Fibroblast of lung (primary cell): ENCODE results near the gene ZNF548. TPM values are rescaled to one million over a fixed set of nuclear protein-coding genes. Genes with fewer than 3 reads are reported as not detected.

Source experiments
- DNase-seq, 2 donors: peaks; one replicate each; pipeline versions ENCODE4 v3.0.0 to v3.0.0-alpha.2; 2010; ENCODE audit warnings: low read depth in 2 of 2
- H2AFZ ChIP-seq: 2 replicates; pipeline ENCODE4 v1.5.1; 2012; ENCODE audit warnings: low read length, control low read depth, inconsistent platforms
- H3K27ac ChIP-seq: 2 replicates; pipeline ENCODE4 v1.5.1; 2011; ENCODE audit warnings: low read length, control low read depth; ENCODE audit not compliant: insufficient read depth
- H3K27me3 ChIP-seq: 2 replicates; pipeline ENCODE4 v1.5.1; 2011; ENCODE audit warnings: mild to moderate bottlenecking, low read length; ENCODE audit not compliant: control insufficient read depth, insufficient read depth
- H3K36me3 ChIP-seq: 2 replicates; pipeline ENCODE4 v1.5.1; 2011; ENCODE audit warnings: low read length; ENCODE audit not compliant: control insufficient read depth, insufficient read depth
- H3K4me1 ChIP-seq: 2 replicates; pipeline ENCODE4 v1.5.1; 2011; ENCODE audit warnings: low read length; ENCODE audit not compliant: control insufficient read depth, insufficient read depth; ENCODE audit errors: extremely low read depth
- H3K4me2 ChIP-seq: 2 replicates; pipeline ENCODE4 v1.5.1; 2011; ENCODE audit warnings: low read length, control low read depth; ENCODE audit not compliant: insufficient read depth; ENCODE audit errors: extremely low read depth
- H3K4me3 ChIP-seq, 4 experiments: fragments of 200-600 bp in 1 of 4; sonication (generic) in 1 of 4; replicated peaks in 1 of 4; 2 replicates each; pipeline ENCODE4 v1.5.1; 2011 to 2016; ENCODE audit warnings: low read length in 4 of 4, low read depth in 3 of 4, mild to moderate bottlenecking in 3 of 4, control low read depth in 2 of 4, inconsistent platforms in 1 of 4, mixed read lengths in 1 of 4; ENCODE audit not compliant: insufficient read depth in 1 of 4; ENCODE audit errors: control extremely low read depth in 1 of 4
- H3K79me2 ChIP-seq: 2 replicates; pipeline ENCODE4 v1.5.1; 2012; ENCODE audit warnings: mild to moderate bottlenecking, low read length, inconsistent platforms; ENCODE audit not compliant: control insufficient read depth, insufficient read depth
- H3K9ac ChIP-seq: 2 replicates; pipeline ENCODE4 v1.5.1; 2011; ENCODE audit warnings: mild to moderate bottlenecking, low read length, control low read depth; ENCODE audit not compliant: insufficient read depth
- H3K9me3 ChIP-seq: 2 replicates; pipeline ENCODE4 v1.5.1; 2012; ENCODE audit warnings: low read depth, low read length; ENCODE audit not compliant: control insufficient read depth, insufficient read depth
- H4K20me1 ChIP-seq: 2 replicates; pipeline ENCODE4 v1.5.1; 2011; ENCODE audit warnings: low read length; ENCODE audit not compliant: control insufficient read depth, insufficient read depth; ENCODE audit errors: extremely low read depth
- CTCF ChIP-seq, 2 donors: IDR thresholded peaks in 1 of 2; conservative IDR thresholded peaks in 1 of 2; 1 replicate in 1 of 2; 2 replicates in 1 of 2; pipeline ENCODE4 v1.5.1; 2011 to 2012; ENCODE audit warnings: low read length in 2 of 2, control low read depth in 1 of 2, inconsistent platforms in 1 of 2, low read depth in 1 of 2, mild to moderate bottlenecking in 1 of 2
- EZH2 ChIP-seq: IDR thresholded peaks from 2 replicates; pipeline ENCODE4 v1.5.1; 2012; ENCODE audit warnings: low read length, control low read depth, mild to moderate bottlenecking; ENCODE audit errors: missing control alignments
- polyA plus RNA-seq, 2 donors: library from polyadenylated mRNA; depleted of rRNA in 1 of 2; stranded (reverse) in 1 of 2; unstranded in 1 of 2; fragments of >200 nt; gene quantifications; 2 replicates each; pipeline ENCODE4 v1.2.1, GENCODE V29; 2011 to 2012; ENCODE audit warnings: missing spikeins in 1 of 2
- total RNA-seq: library from RNA; depleted of rRNA; stranded (reverse); fragments of >200 nt; gene quantifications from 2 replicates; pipeline ENCODE4 v1.2.1, GENCODE V29; 2014

ZNF548 gene
- total and polyA plus RNA-seq, 2 donors (not counting 1 experiment from before 2014, with no cell fraction given), result 12.0 to 21.1 TPM

GRCh38 chr19:57398868-57399267 lies 9.2 kb downstream of the ZNF548 start:
- no peaks in the 10 kb centered on the region for H3K27me3 ChIP-seq
- H3K36me3 ChIP-seq, result peaks cover 24% of the 10 kb centered on the region
- H4K20me1 ChIP-seq, result no peaks in the 10 kb centered on the region
- TF ChIP-seq CTCF (conservative IDR thresholded peaks at IDR 0.05 in 1 of 2, IDR thresholded peaks at IDR 0.05 in 1 of 2; ENCODE audit: low read depth in 1 of 2, low read length in 2 of 2) (no peak), EZH2 (no peak)
- H3K27ac ChIP-seq, result no peak overlapping the region
- no peak overlapping the region for H3K4me2 ChIP-seq
- no peak for DNase-seq
- H3K4me3 ChIP-seq, result no peak overlapping the region
- H3K79me2 ChIP-seq, result peaks cover 5% of the 10 kb centered on the region
- H2AFZ ChIP-seq, result no peak overlapping the region
- peaks cover 2% of the 10 kb centered on the region for H3K9me3 ChIP-seq
- H3K4me1 ChIP-seq, result no peaks in the 10 kb centered on the region
- H3K9ac ChIP-seq, result no peak overlapping the region

GRCh38 chr19:57403737-57404563 lies 14.3 kb downstream of the ZNF548 start:
- Histone ChIP-seq H3K4me2 (no peak overlapping the region), H3K27ac (no peak overlapping the region), H2AFZ (no peak overlapping the region), H3K27me3 (no peaks in the 10 kb centered on the region), H3K36me3 (peaks cover 4% of the 10 kb centered on the region), H3K9me3 (no peaks in the 10 kb centered on the region), H3K4me1 (no peaks in the 10 kb centered on the region), H3K79me2 (no peaks in the 10 kb centered on the region), H3K9ac (no peak overlapping the region), H4K20me1 (no peaks in the 10 kb centered on the region), H3K4me3 (no peak overlapping the region)
- DNase-seq, result no peak
- no peak for TF ChIP-seq CTCF (conservative IDR thresholded peaks at IDR 0.05 in 1 of 2, IDR thresholded peaks at IDR 0.05 in 1 of 2; ENCODE audit: low read depth in 1 of 2, low read length in 2 of 2)
- no peak for TF ChIP-seq EZH2

GRCh38 chr19:57406516-57407123 lies 17.0 kb downstream of the ZNF548 start:
- peaks cover under 1% of the 10 kb centered on the region for H3K4me1 ChIP-seq
- no peaks in the 10 kb centered on the region for H3K27me3 ChIP-seq
- no peaks in the 10 kb centered on the region for H3K9me3 ChIP-seq
- no peak overlapping the region for H3K4me3 ChIP-seq
- no peak overlapping the region for H2AFZ ChIP-seq
- no peaks in the 10 kb centered on the region for H4K20me1 ChIP-seq
- H3K9ac ChIP-seq, result no peak overlapping the region
- H3K36me3 ChIP-seq, result no peaks in the 10 kb centered on the region
- peak; percentile 16 to 62 for DNase-seq
- TF ChIP-seq CTCF (conservative IDR thresholded peaks at IDR 0.05 in 1 of 2, IDR thresholded peaks at IDR 0.05 in 1 of 2; ENCODE audit: low read depth in 1 of 2, low read length in 2 of 2), result peak; percentile 71 to 91
- TF ChIP-seq EZH2, result no peak
- no peak overlapping the region for H3K4me2 ChIP-seq
- H3K79me2 ChIP-seq, result peaks cover 5% of the 10 kb centered on the region
- no peak overlapping the region for H3K27ac ChIP-seq
